Calu3 (cell line): ENCODE data around the gene TEX51. TPM values are rescaled to one million over a fixed set of nuclear protein-coding genes. Genes with fewer than 3 reads are reported as not detected.

Experiments
- BruUV-seq: library from RNA; stranded (reverse); fragments of 400-500 nt; replicated peaks from 2 replicates; lab custom pipeline; 2021; lab: Mats Ljungman, UMichigan
- CTCF ChIA-PET: fragments of 300-600 bp; sonication (Branson Sonifier 250); formaldehyde crosslinking; loops from one replicate; lab custom pipeline; 2022; ENCODE audit warnings: antibody characterized with exemption; lab: Charles Lee
- DNase-seq: peaks from one replicate; pipeline ENCODE4 v3.0.0; 2022
- H3K27ac Mint-ChIP-seq: one replicate; pipeline ENCODE4 v1.8.0; 2022; ENCODE audit warnings: mixed read lengths; ENCODE audit not compliant: unreplicated experiment
- H3K27me3 Mint-ChIP-seq: one replicate; pipeline ENCODE4 v1.8.0; 2022; ENCODE audit warnings: mixed read lengths; ENCODE audit not compliant: unreplicated experiment
- H3K36me3 Mint-ChIP-seq: one replicate; pipeline ENCODE4 v1.8.0; 2022; ENCODE audit warnings: mild to moderate bottlenecking, moderate library complexity, mixed read lengths; ENCODE audit not compliant: insufficient read depth, unreplicated experiment
- H3K4me1 Mint-ChIP-seq: one replicate; pipeline ENCODE4 v1.8.0; 2022; ENCODE audit warnings: mild to moderate bottlenecking, low read depth, mixed read lengths; ENCODE audit not compliant: unreplicated experiment
- H3K4me3 Mint-ChIP-seq: one replicate; pipeline ENCODE4 v1.8.0; 2022; ENCODE audit warnings: mild to moderate bottlenecking, low read depth, moderate library complexity, mixed read lengths; ENCODE audit not compliant: unreplicated experiment
- H3K9me3 Mint-ChIP-seq: one replicate; pipeline ENCODE4 v1.8.0; 2022; ENCODE audit warnings: low read depth, mixed read lengths; ENCODE audit not compliant: unreplicated experiment
- intact Hi-C: fragments of 100-400 bp; cut with micrococcal nuclease; formaldehyde crosslinking; loops from one replicate; pipeline ENCODE4 v1.10.0; 2022; ENCODE audit not compliant: unreplicated experiment
- total RNA-seq: library from RNA; stranded (reverse); gene quantifications from 2 replicates; pipeline ENCODE4 v1.2.3, GENCODE V29; 2022
- TF ChIP-seq, protein P1 (sequence below): fragments of 200-600 bp; IDR thresholded peaks from one replicate; pipeline ENCODE4 v1.8.0; 2022; ENCODE audit warnings: antibody characterized with exemption; ENCODE audit not compliant: unreplicated experiment

Gene TEX51
- total RNA-seq, 1 experiment from 2014 or later: not detected

DNA sequence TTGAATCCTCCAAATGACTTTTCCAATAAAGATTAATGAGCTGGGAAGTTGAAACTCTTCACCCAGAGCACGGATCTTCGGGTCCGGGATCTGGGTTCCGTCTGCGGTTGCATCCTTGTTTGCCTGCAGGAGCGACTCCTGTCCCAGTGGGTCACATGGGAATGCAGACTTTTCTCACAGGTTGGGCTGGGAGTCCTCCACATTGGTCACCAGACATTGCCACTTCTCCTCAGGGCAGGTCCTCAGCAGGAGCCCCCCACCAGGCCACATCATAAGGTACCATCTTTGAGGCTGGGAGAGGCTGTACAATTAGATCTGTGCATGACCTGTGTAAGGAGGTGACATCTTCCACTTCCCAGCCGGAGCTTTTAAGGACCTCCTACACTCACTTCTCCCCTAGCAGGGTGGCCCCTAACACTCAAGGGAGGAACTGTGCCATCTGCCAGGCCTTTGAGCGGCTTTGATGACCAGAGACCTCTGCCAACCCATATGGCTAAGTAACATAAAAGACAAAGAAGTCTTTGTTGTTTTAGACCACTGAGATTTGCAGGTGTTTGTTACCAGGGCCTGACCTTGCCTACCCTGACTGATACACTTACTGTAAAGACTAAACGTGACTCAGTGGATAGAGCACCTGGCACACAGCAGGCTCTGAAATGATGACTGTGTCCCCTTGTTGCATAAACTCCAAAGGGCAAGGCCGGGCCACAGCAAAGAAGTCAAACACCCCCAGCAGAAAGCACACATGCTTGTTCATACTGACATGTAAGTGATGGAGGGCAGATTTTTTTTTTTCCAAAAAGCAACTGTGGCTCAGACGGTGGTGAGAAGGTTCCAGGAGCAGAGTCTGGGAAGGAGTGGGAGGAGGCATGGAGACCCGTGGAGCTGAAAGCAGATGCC is 7.9 kb upstream of the TEX51 start:
- DNase-seq: no peak
- Mint-ChIP-seq H3K36me3 (no peaks in the 10 kb centered on the region), H3K4me3 (no peak overlapping the region), H3K27ac (no peak overlapping the region), H3K27me3 (peaks cover 18% of the 10 kb centered on the region), H3K4me1 (no peaks in the 10 kb centered on the region), H3K9me3 (no peaks in the 10 kb centered on the region)
- TF ChIP-seq, protein P1, sequence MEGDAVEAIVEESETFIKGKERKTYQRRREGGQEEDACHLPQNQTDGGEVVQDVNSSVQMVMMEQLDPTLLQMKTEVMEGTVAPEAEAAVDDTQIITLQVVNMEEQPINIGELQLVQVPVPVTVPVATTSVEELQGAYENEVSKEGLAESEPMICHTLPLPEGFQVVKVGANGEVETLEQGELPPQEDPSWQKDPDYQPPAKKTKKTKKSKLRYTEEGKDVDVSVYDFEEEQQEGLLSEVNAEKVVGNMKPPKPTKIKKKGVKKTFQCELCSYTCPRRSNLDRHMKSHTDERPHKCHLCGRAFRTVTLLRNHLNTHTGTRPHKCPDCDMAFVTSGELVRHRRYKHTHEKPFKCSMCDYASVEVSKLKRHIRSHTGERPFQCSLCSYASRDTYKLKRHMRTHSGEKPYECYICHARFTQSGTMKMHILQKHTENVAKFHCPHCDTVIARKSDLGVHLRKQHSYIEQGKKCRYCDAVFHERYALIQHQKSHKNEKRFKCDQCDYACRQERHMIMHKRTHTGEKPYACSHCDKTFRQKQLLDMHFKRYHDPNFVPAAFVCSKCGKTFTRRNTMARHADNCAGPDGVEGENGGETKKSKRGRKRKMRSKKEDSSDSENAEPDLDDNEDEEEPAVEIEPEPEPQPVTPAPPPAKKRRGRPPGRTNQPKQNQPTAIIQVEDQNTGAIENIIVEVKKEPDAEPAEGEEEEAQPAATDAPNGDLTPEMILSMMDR: no peak
- CTCF ChIA-PET: no interaction called here
- no TSS peak for BruUV-seq
- intact Hi-C loops: no loop called here

DNA sequence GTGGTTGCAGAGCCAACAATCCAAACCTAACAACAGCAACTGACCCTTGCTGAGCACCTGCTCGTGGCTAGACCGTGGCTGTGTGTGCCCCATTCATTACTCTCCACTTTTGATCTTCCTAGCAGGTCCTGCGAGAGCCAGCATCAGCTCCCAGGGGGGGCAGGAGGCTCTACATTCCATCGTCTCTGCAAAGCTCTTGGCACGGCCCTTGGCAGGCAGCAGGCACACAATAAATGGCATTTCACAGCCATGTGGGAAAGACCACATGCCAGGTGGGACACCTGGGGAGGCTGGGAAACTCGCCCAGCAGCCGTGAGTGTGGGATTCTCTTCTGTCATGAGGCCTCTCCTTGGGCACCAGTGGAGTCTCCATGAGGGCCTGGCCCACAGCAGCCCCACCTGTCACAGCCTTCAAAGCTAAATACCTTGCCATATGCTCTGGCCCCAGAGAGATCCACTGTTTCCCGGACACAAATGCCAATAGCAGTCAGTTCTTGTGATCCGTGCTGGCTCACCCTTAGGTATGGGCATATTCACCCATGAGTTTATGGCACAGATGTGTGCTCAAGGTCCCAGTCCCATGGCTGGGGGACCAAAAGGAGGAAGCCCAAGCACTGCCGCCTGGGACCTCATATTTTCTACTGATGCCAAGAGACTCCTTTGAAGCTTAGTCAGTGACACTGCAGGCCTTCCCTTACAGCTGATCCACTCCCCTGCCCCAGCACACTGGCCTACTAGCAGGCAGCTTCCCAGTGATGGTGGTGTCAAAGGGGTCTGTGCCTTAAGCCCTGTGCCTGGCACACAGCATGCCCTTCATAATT is 6.8 kb upstream of the TEX51 start:
- CTCF ChIA-PET: no interaction called here
- H3K27ac Mint-ChIP-seq: no peak overlapping the region
- no peak overlapping the region for H3K4me3 Mint-ChIP-seq
- TF ChIP-seq, protein P1: no peak
- H3K9me3 Mint-ChIP-seq: no peaks in the 10 kb centered on the region
- intact Hi-C loops: no loop called here
- H3K36me3 Mint-ChIP-seq: no peaks in the 10 kb centered on the region
- BruUV-seq: no TSS peak
- no peaks in the 10 kb centered on the region for H3K4me1 Mint-ChIP-seq
- no peak for DNase-seq
- H3K27me3 Mint-ChIP-seq: peaks cover 18% of the 10 kb centered on the region

DNA sequence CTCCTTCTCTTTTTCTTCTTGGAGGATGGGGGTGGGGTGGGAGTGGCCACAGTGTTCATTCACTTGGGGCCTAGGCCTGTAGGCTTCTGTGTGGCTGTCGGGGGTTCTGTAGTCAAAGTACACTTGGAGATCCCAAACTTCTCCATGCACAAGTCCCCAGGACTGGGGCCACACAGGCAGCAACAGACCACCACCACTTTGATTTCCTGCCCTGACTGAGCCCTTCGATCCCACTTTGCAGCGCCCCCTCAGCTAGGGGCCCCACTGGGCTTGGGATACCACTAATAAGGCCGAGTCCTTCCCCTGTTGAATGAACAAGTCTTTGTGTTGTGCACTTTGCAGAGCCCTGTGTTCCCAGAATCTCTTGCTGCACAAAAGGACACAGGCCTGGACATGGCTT is 5.5 kb upstream of the TEX51 start:
- CTCF ChIA-PET: no interaction called here
- no peaks in the 10 kb centered on the region for H3K36me3 Mint-ChIP-seq
- H3K4me1 Mint-ChIP-seq: no peaks in the 10 kb centered on the region
- H3K9me3 Mint-ChIP-seq: peaks cover 5% of the 10 kb centered on the region
- H3K27ac Mint-ChIP-seq: no peak overlapping the region
- intact Hi-C loops: no loop called here
- no peak for DNase-seq
- H3K27me3 Mint-ChIP-seq: peaks cover 18% of the 10 kb centered on the region
- H3K4me3 Mint-ChIP-seq: no peak overlapping the region
- no TSS peak for BruUV-seq
- TF ChIP-seq, protein P1: no peak

DNA sequence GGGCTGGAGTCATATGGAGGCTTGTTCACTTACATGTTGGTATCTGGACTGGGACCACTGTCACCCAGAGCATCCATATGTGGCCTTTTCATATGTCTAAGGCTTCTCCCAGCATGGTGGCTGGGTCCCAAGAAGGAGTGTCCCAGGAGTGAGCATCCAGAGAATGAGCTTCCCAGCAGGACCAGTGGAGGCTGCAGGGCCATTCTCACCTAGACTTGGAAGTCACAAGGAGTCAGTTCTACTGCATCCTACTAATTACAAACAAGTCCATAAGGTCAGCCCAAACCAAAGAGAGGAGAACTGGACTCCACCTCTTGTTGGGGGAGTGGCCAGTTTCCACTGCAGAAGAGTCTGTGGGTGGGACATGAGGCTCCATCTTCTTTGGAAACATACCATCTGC is 5.1 kb upstream of the TEX51 start:
- no peaks in the 10 kb centered on the region for H3K36me3 Mint-ChIP-seq
- TF ChIP-seq, protein P1: no peak
- DNase-seq: no peak
- H3K4me3 Mint-ChIP-seq: no peak overlapping the region
- H3K27ac Mint-ChIP-seq: no peak overlapping the region
- peaks cover 18% of the 10 kb centered on the region for H3K27me3 Mint-ChIP-seq
- no TSS peak for BruUV-seq
- CTCF ChIA-PET: no interaction called here
- H3K4me1 Mint-ChIP-seq: no peaks in the 10 kb centered on the region
- H3K9me3 Mint-ChIP-seq: peaks cover 5% of the 10 kb centered on the region
- intact Hi-C loops: no loop called here
